ENCODE data around the gene TMEM141.
"Not testable (repeated sequence)": the region's sequence is repeated elsewhere in the genome, so short reads cannot be mapped to it uniquely, and the experiment has no call there.

TMEM141 gene

GRCh38 chr9:136792321-136793085, 1.4 kb downstream of the TMEM141 start:
- no peak for DNase-seq (ENCODE audit: insufficient read length, low spot score)

GRCh38 chr9:136793086-136793946, 2.2 kb downstream of the TMEM141 start:
- FAIRE-seq (no peak), DNase-seq (ENCODE audit: insufficient read length, low spot score) (no peak)

More at GRCh38 chr9:136792321-136793085, 1.4 kb downstream of the TMEM141 start:
- no peak for FAIRE-seq

- FAIRE-seq, result no peak
- no peak for DNase-seq (ENCODE audit: insufficient read length, low spot score)
These were observed 3.3 kb downstream of the TMEM141 start for GRCh38 chr9:136794281-136794999.

- no peak for FAIRE-seq
- no peak for DNase-seq (ENCODE audit: insufficient read length, low spot score)
These were observed 3.8 kb downstream of the TMEM141 start for GRCh38 chr9:136795000-136795348.

GRCh38 chr9:136796238-136796774, 5.2 kb downstream of the TMEM141 start, which contains the start of gene CCDC183:
CCDC183 (plus strand) TSS chr9:136796338; CDS start chr9:136796398, 60 bp downstream.
- FAIRE-seq (no peak), DNase-seq (ENCODE audit: insufficient read length, low spot score) (no peak)

- not testable (repeated sequence) for FAIRE-seq; DNase-seq (ENCODE audit: insufficient read length, low spot score)
These were observed 5.7 kb downstream of the TMEM141 start for GRCh38 chr9:136796775-136797347.

- DNase-seq (ENCODE audit: insufficient read length, low spot score), result no peak
- FAIRE-seq, result no peak
These were observed 7.5 kb downstream of the TMEM141 start for GRCh38 chr9:136798708-136799078.

- DNase-seq (ENCODE audit: insufficient read length, low spot score), result no peak
- FAIRE-seq, result no peak
These were observed 8.1 kb downstream of the TMEM141 start for GRCh38 chr9:136799079-136799853.

GRCh38 chr9:136799854-136800657, 8.9 kb downstream of the TMEM141 start:
- FAIRE-seq (peak; percentile 74), DNase-seq (ENCODE audit: insufficient read length, low spot score) (peak; percentile 84)

GRCh38 chr9:136802321-136802720, 11.2 kb downstream of the TMEM141 start:
- FAIRE-seq (no peak), DNase-seq (ENCODE audit: insufficient read length, low spot score) (no peak)

GRCh38 chr9:136803009-136803550, 11.9 kb downstream of the TMEM141 start:
- not testable (repeated sequence) for FAIRE-seq; DNase-seq (ENCODE audit: insufficient read length, low spot score)

GRCh38 chr9:136803551-136804508, 12.7 kb downstream of the TMEM141 start:
- DNase-seq (ENCODE audit: insufficient read length, low spot score) (no peak), FAIRE-seq (no peak)

- DNase-seq (ENCODE audit: insufficient read length, low spot score) (no peak), FAIRE-seq (no peak)
These were observed 13.5 kb downstream of the TMEM141 start for GRCh38 chr9:136804509-136805206.

GRCh38 chr9:136805207-136805740, 14.1 kb downstream of the TMEM141 start:
- DNase-seq (ENCODE audit: insufficient read length, low spot score) (no peak), FAIRE-seq (no peak)

- DNase-seq (ENCODE audit: insufficient read length, low spot score), result no peak
- FAIRE-seq, result no peak
These were observed 14.9 kb downstream of the TMEM141 start for GRCh38 chr9:136806067-136806466.

- no peak for FAIRE-seq
- no peak for DNase-seq (ENCODE audit: insufficient read length, low spot score)
These were observed 15.6 kb downstream of the TMEM141 start for GRCh38 chr9:136806631-136807201.

Measured in GM19239 (cell line).